Right cardiac atrium (tissue), 5 donors: ENCODE results near the gene ZNF335. TPM values are rescaled to one million over a fixed set of nuclear protein-coding genes. Genes with fewer than 3 reads are reported as not detected.
"Not testable (repeated sequence)": the region's sequence is repeated elsewhere in the genome, so short reads cannot be mapped to it uniquely, and the experiment has no call there.

Experiments used
- ATAC-seq, 2 donors: fragments of 200-7000 bp; cut with Tn5 transposase; one replicate each; pipeline versions ENCODE4 v1.8.0 to v1.9.1; 2020; ENCODE audit warnings: moderate library complexity in 2 of 2, mild to moderate bottlenecking in 1 of 2
- DNase-seq, 3 donors: peaks; one replicate each; pipeline ENCODE4 v3.0.0-alpha.2; 2020
- H3K27ac ChIP-seq: one replicate; pipeline ENCODE4 v1.5.1; 2013; ENCODE audit warnings: mild to moderate bottlenecking, low read length, control low read depth, moderate library complexity
- H3K27me3 ChIP-seq: one replicate; pipeline ENCODE4 v1.6.1; 2013; ENCODE audit not compliant: control insufficient read depth, insufficient read depth
- H3K4me1 ChIP-seq: one replicate; pipeline ENCODE4 v1.6.1; 2013; ENCODE audit warnings: low read length; ENCODE audit not compliant: control insufficient read depth, insufficient read depth
- H3K4me3 ChIP-seq: one replicate; pipeline ENCODE4 v1.5.1; 2013; ENCODE audit warnings: low read length, control low read depth
- H3K9me3 ChIP-seq: one replicate; pipeline ENCODE4 v1.6.1; 2013; ENCODE audit warnings: low read length; ENCODE audit not compliant: control insufficient read depth
- WGBS: extraction: QIAGEN DNeasy Blood & Tissue Kit; methylation state at CpG from one replicate; pipeline ENCODE4 v1.1.7; 2013; 5-methylcytosine and 5-hydroxymethylcytosine counted together
- intact Hi-C, 4 donors: fragments of 100-400 bp; cut with DNase I; formaldehyde crosslinking; loops; one replicate each; pipeline versions ENCODE4 v1.11.0 to v1.14.0; 2022 to 2023
- polyA plus RNA-seq: library from polyadenylated mRNA; stranded (reverse); fragments of 200-250 nt; gene quantifications from one replicate; pipeline ENCODE4 v1.2.3, GENCODE V29; 2013
- total RNA-seq, 4 donors: library from RNA; stranded (reverse); fragmentation: NEBNext Ultra II Directional; extraction: Animal tissue kit (Norgen Biotek cat#: 25700); gene quantifications; one replicate each; pipeline ENCODE4 v1.2.1, GENCODE V29; 2021
- donor health status: healthy with polysubstance abuse.
- donor health status: DM: no; HTN: yes; CAD: no.
- donor health status: DM: no; HTN: no; CAD: no.
- donor health status: DM: no; HTN: yes; CAD: no; lungs with severe emphysema.
- donor health status: DM: yes; HTN: yes; CAD: no.

ZNF335 gene
- total and polyA plus RNA-seq, 5 donors: 6.4 to 10.1 (median 8.5) TPM

- intact Hi-C loops: no loop called here
- Histone ChIP-seq H3K9me3 (no peaks in the 10 kb centered on the region), H3K4me3 (no peak overlapping the region), H3K4me1 (no peaks in the 10 kb centered on the region), H3K27ac (no peak overlapping the region), H3K27me3 (peaks cover 2% of the 10 kb centered on the region)
- DNase-seq: no peak
- 37% methylated on average over 16 of the region's 16 CpGs for WGBS
- ATAC-seq: no peak
These were observed 28.4 kb upstream of the ZNF335 start for GRCh38 chr20:46000262-46000996.

DNA sequence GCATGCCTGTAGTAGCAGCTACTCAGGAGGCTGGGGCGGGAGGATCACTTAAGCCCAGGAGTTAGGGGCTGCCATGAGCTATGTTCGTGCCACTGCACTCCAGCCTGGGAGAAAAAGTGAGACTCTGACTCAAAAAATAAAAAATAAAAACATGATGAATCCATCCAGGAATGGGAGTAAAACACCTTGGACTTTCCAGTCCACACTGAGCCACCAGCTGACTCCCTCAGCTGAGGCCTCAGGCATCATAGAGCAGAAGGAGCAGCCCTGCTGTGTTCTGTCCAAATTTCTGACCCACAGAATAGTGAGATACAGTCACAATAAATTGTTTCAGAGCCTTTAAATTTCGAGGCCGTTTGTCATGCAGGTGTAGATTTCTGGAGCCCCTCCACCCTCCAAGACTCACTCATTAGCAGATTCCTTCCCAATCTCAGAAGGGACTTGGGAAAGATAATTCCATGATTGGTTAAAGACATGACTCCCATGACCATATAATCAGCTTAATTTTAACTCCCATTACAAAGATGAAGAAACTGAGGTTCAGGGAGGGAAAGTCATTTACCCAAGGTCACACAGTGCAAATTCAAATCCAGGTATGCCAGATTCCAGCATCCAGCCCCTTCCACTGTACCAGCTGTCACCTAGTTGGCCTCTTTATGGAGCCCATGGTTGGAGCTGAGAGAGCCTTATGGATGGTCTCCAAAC lies 27.7 kb upstream of the ZNF335 start:
- ATAC-seq (no peak), DNase-seq (no peak)
- Histone ChIP-seq H3K9me3 (no peaks in the 10 kb centered on the region), H3K27ac (no peak overlapping the region), H3K4me1 (no peaks in the 10 kb centered on the region), H3K27me3 (peaks cover 2% of the 10 kb centered on the region), H3K4me3 (no peak overlapping the region)
- intact Hi-C loops: no loop called here
- 77% methylated on average over 4 of the region's 4 CpGs for WGBS

DNA sequence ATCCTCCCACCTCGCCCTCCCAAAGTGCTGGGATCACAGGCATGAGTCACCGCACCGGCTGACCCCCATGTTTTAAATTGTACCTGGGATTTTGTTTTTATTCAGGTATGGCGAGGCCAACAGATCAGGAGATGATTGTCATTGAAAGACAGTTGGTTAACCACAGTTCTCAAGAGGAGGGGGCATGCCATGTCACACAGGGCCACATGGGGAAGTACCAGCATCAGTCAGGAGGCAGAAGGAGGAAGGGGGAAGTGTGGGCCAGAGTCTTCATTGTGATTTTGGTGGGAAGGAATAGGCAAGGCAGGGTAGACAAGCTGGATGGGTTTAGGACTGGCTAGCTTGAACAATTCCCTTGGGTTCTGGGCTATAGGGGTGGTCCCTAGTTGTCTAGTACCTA lies 26.8 kb upstream of the ZNF335 start:
- H3K27ac ChIP-seq: no peak overlapping the region
- DNase-seq: no peak
- 77% methylated on average over 4 of the region's 4 CpGs for whole genome bisulfite sequencing
- intact Hi-C loops: no loop called here
- H3K4me1 ChIP-seq: no peaks in the 10 kb centered on the region
- H3K9me3 ChIP-seq: no peaks in the 10 kb centered on the region
- ATAC-seq: peak in 1 of 2 donors; percentile 64
- H3K4me3 ChIP-seq: no peak overlapping the region
- no peaks in the 10 kb centered on the region for H3K27me3 ChIP-seq

GRCh38 chr20:45998337-45998736 lies 26.3 kb upstream of the ZNF335 start:
- ATAC-seq (peak in 1 of 2 donors; percentile 64), DNase-seq (no peak)
- WGBS: 62% methylated on average over 2 of the region's 2 CpGs
- intact Hi-C loops: no loop called here
- Histone ChIP-seq H3K4me3 (no peak overlapping the region), H3K27me3 (no peaks in the 10 kb centered on the region), H3K27ac (no peak overlapping the region), H3K9me3 (no peaks in the 10 kb centered on the region), H3K4me1 (no peaks in the 10 kb centered on the region)

DNA sequence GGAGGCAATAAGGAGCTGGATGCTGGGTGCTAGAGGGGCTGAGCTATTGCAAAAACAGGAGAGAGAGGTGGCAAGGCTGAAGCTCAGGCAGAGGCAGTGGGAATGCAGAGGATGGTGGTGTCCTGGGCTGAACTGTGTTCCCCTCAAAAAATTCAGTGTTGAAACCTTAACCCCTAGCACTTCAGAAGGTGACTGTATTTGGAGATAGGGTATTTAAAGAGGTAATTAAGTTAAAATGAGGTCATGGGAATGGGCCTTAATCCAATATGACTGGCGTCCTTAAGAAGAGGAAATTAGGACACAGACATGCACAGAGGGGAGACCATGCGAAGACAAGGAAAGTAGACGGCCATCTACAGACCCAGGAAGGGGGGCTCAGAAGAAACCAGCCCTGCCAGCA lies 25.2 kb upstream of the ZNF335 start:
- intact Hi-C loops: no loop called here

DNA sequence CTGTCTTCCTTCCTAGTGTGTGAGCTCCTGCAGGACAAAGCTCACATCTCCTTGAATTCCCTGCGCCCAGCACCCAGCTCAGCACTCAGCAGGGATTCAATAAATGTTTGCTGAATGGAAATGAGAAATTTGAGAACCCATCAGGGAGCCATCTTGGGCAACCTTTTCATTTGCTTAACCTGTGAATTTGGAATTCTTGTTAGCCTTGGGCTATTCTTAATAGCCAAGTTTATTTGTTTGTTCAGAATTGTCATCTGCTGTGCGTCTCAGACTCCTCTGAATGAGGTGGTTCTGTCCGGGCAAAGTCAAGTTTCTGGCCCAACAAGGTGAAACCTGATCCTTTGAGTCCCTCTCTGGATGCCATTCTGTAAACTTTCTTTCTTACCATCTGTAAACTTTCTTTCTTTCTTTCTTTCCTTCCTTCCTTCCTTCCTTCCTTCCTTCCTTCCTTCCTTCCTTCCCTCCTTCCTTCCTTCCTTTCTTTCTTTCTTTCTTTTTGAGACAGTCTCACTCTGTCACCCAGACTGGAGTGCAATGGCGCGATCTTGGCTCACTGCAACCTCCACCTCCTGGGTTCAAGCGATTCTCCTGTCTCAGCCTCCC lies 23.6 kb upstream of the ZNF335 start:
- H3K27me3 ChIP-seq, H3K27ac ChIP-seq, H3K4me3 ChIP-seq, ATAC-seq, intact Hi-C loops, H3K4me1 ChIP-seq, DNase-seq, H3K9me3 ChIP-seq: not testable (repeated sequence)
- 75% methylated on average over 6 of the region's 6 CpGs for WGBS

More for the DNA sequence above, 25.2 kb upstream of the ZNF335 start:
- no peak overlapping the region for H3K4me3 ChIP-seq
- H3K9me3 ChIP-seq: no peaks in the 10 kb centered on the region
- H3K4me1 ChIP-seq: no peaks in the 10 kb centered on the region
- DNase-seq (no peak), ATAC-seq (no peak)
- 27% methylated on average over 3 of the region's 3 CpGs for WGBS
- H3K27me3 ChIP-seq: no peaks in the 10 kb centered on the region
- no peak overlapping the region for H3K27ac ChIP-seq

GRCh38 chr20:45994761-45995493 lies 22.9 kb upstream of the ZNF335 start:
- intact Hi-C loops: no loop called here

DNA sequence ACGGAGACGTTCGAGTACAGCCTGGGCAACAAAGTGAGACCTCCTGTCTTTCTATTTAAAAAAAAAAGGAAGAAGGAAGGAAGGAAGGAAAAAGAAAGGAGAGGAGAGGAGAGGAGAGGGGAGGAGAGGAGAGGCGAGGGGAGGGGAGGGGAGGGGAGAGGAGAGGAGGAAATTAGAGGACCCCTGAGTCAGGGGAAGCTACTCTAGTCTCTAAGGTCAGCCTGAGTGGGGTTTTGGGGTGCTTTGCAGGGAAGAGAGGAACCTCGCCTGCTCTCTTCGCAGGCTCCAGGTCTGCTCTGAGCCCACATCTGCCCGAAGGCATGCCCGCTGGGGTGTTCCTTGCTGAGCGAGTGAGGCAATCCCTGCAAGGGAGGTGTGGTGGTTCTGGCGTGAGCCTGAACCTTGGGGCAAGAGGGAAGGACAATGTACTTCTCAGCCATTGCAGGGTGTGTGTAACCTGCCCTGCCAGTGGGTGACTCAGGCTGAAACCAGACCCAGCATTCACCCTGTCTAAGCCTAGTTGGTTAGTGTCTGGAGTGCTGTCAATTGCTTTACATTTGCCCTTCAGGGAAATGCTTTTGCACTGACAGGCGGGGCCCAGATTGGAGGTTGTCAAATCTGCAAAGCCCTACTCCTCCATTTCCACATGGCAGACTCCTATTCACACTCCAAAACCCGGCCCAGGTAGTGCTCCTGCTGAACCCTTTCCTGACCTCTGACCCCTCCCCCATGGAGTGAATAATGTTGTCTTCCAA lies 21.4 kb upstream of the ZNF335 start:
- no peaks in the 10 kb centered on the region for H3K9me3 ChIP-seq
- H3K4me1 ChIP-seq: no peaks in the 10 kb centered on the region
- H3K27me3 ChIP-seq: no peaks in the 10 kb centered on the region
- ATAC-seq (peak in 1 of 2 donors; percentile 41), DNase-seq (no peak)
- intact Hi-C loops: no loop called here
- H3K27ac ChIP-seq: no peak overlapping the region
- no peak overlapping the region for H3K4me3 ChIP-seq
- 67% methylated on average over 12 of the region's 12 CpGs for WGBS

More at GRCh38 chr20:45994761-45995493, 22.9 kb upstream of the ZNF335 start:
- no peak overlapping the region for H3K27ac ChIP-seq
- DNase-seq (no peak), ATAC-seq (no peak)
- no peaks in the 10 kb centered on the region for H3K4me1 ChIP-seq
- no peaks in the 10 kb centered on the region for H3K9me3 ChIP-seq
- no peaks in the 10 kb centered on the region for H3K27me3 ChIP-seq
- 62% methylated on average over 9 of the region's 9 CpGs for WGBS
- no peak overlapping the region for H3K4me3 ChIP-seq

DNA sequence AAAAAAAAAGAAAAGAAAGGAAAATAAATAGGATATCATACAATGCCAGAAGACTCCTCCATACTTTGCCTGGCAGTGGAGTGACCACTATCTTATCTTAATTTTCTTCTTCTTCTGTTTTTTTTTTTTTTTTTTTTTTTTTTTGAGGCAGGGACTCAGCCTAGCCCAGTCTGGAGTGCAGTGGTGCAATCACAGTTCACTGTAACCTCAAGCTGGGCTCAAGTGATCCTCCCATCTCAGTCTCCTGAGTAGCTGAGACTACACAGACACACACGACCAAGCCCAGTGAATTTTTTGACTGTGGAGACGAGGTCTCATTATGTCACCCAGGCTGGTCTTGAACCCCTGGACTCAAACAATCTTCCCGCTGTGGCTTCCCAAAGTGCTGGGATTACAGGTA lies 19.6 kb upstream of the ZNF335 start:
- 76% methylated on average over 3 of the region's 3 CpGs for WGBS

GRCh38 chr20:45988830-45989229 lies 16.8 kb upstream of the ZNF335 start:
- 81% methylated on average over 6 of the region's 6 CpGs for WGBS
- intact Hi-C loops, H3K4me3 ChIP-seq, H3K27me3 ChIP-seq, H3K9me3 ChIP-seq, H3K4me1 ChIP-seq, H3K27ac ChIP-seq, ATAC-seq, DNase-seq: not testable (repeated sequence)

More for the DNA sequence above, 19.6 kb upstream of the ZNF335 start:
- Histone ChIP-seq H3K27ac (no peak overlapping the region), H3K4me1 (no peaks in the 10 kb centered on the region), H3K4me3 (no peak overlapping the region), H3K9me3 (no peaks in the 10 kb centered on the region), H3K27me3 (no peaks in the 10 kb centered on the region)
- DNase-seq: no peak
- ATAC-seq: no peak
- intact Hi-C loops: no loop called here
